ENCODE results near the gene TNPO3. TPM values are rescaled to one million over a fixed set of nuclear protein-coding genes. Genes with fewer than 3 reads are reported as not detected.

Gene TNPO3
- total RNA-seq, 1 experiment from 2014 or later, result 58.5 TPM

DNA sequence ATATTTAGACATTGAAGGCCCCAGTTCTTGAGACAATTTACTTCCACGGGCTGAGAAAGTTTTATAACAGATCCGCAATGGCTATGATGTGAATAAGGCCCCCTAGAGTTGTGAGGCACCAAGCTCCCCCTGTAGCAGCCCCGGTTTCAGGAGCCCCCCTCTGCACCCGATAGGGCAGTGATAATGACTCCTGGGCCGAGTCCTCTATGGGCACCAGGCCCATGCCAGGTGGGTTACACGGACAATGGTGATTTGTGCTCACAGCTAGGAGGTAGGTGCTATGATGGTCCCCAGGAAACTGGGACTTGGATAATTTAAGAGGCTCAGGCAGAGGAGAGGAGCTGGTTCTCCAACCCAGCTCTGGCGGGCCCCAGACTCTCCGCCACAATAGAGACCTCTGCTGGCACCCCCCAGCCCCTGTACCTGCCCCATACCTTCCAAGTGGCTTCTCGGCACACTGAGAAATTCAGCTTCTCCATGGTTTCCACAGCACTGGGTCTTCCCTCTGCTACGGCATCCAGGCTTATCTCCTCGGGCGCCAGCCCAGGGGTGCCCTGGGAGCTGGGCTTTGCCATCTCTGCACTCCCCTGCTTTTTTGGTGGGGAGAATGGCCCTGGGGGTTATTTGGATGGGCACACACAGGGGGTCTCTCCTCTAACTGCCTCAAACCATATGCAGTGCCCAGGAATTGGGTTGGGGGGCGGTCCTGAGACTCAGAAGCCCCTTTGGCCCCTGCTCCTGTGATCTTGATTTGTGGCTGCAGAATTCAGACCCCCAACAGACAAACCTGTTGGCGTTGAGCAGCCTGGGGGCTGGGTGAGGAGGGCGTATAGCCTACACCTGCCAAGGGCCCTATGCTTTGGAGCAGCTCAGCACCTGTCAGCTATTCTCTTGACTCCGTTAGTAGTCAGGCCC lies 132.2 kb downstream of the TNPO3 start:
- ChIA-PET RAD21 (ENCODE audit: low non-redundant PET in 1 of 2, low total read pairs in 2 of 2, uncharacterized antibody in 2 of 2, unreplicated experiment in 2 of 2) (no interaction called here), POLR2A (no interaction called here), CTCF (interaction anchor here (0.7 kb wide), 1 partner anchor 169 kb away, joined by 3 read pairs; no protein-coding TSS in a partner anchor)
- H3K27ac ChIP-seq (ENCODE audit: low read depth, low read length), result no peak overlapping the region
- peaks cover 12% of the 10 kb centered on the region; the same call in 1 of the 2 replicates for H3K27me3 ChIP-seq (ENCODE audit: insufficient read depth, low read length)
- H3K79me2 ChIP-seq (ENCODE audit: insufficient read depth, low read length), result no peaks in the 10 kb centered on the region
- no peaks in the 10 kb centered on the region for H4K20me1 ChIP-seq (ENCODE audit: insufficient read depth)
- H3K4me3 ChIP-seq (replicated peaks in 1 of 2; ENCODE audit: low read depth in 1 of 2, low read length in 2 of 2), result no peak overlapping the region
- H2AFZ ChIP-seq (ENCODE audit: low read depth, low read length, poor library complexity, severe bottlenecking), result no peak overlapping the region
- intact Hi-C loops (cut with micrococcal nuclease), result no loop called here
- H3K9me2 ChIP-seq (ENCODE audit: insufficient read depth), result no peaks in the 10 kb centered on the region
- BruUV-seq (replicated peaks), result no TSS peak
- TF ChIP-seq CBX3 (IDR thresholded peaks at IDR 0.05; ENCODE audit: low read depth), result no peak
- no peaks in the 10 kb centered on the region for H3K4me1 ChIP-seq (ENCODE audit: control insufficient read depth in 1 of 2, insufficient read depth in 2 of 2, low read length in 2 of 2)
- no peaks in the 10 kb centered on the region for H3K9me3 ChIP-seq (ENCODE audit: control insufficient read depth in 1 of 2, insufficient read depth in 1 of 2, low read depth in 1 of 2, low read length in 2 of 2)
- no peak for DNase-seq (ENCODE audit: low read depth, low spot score)
- ATAC-seq, result no peak
- H3K4me2 ChIP-seq (ENCODE audit: low read length), result no peak overlapping the region
- H3K9ac ChIP-seq (ENCODE audit: low read length), result no peak overlapping the region
- H3K36me3 ChIP-seq (ENCODE audit: control insufficient read depth in 1 of 2, insufficient read depth in 2 of 2, low read length in 2 of 2), result no peaks in the 10 kb centered on the region

GRCh38 chr7:128921866-128922440 lies 133.0 kb downstream of the TNPO3 start:
- no peak overlapping the region for H3K27ac ChIP-seq (ENCODE audit: low read depth, low read length)
- no peak overlapping the region for H3K9ac ChIP-seq (ENCODE audit: low read length)
- ChIA-PET CTCF (no interaction called here), POLR2A (no interaction called here), RAD21 (ENCODE audit: low non-redundant PET in 1 of 2, low total read pairs in 2 of 2, uncharacterized antibody in 2 of 2, unreplicated experiment in 2 of 2) (no interaction called here)
- H3K9me2 ChIP-seq (ENCODE audit: insufficient read depth), result no peaks in the 10 kb centered on the region
- H4K20me1 ChIP-seq (ENCODE audit: insufficient read depth), result no peaks in the 10 kb centered on the region
- H3K4me2 ChIP-seq (ENCODE audit: low read length), result no peak overlapping the region
- H3K36me3 ChIP-seq (ENCODE audit: control insufficient read depth in 1 of 2, insufficient read depth in 2 of 2, low read length in 2 of 2), result no peaks in the 10 kb centered on the region
- peaks cover 12% of the 10 kb centered on the region; the same call in 1 of the 2 replicates for H3K27me3 ChIP-seq (ENCODE audit: insufficient read depth, low read length)
- no peak for DNase-seq (ENCODE audit: low read depth, low spot score)
- H3K9me3 ChIP-seq (ENCODE audit: control insufficient read depth in 1 of 2, insufficient read depth in 1 of 2, low read depth in 1 of 2, low read length in 2 of 2), result no peaks in the 10 kb centered on the region
- H2AFZ ChIP-seq (ENCODE audit: low read depth, low read length, poor library complexity, severe bottlenecking), result no peak overlapping the region
- no peak overlapping the region for H3K4me3 ChIP-seq (replicated peaks in 1 of 2; ENCODE audit: low read depth in 1 of 2, low read length in 2 of 2)
- H3K4me1 ChIP-seq (ENCODE audit: control insufficient read depth in 1 of 2, insufficient read depth in 2 of 2, low read length in 2 of 2), result no peaks in the 10 kb centered on the region
- no peak for ATAC-seq
- intact Hi-C loops (cut with micrococcal nuclease), result no loop called here
- H3K79me2 ChIP-seq (ENCODE audit: insufficient read depth, low read length), result no peaks in the 10 kb centered on the region
- no TSS peak for BruUV-seq (replicated peaks)
- TF ChIP-seq SP1 (IDR thresholded peaks at IDR 0.05; ENCODE audit: low read depth) (no peak), RAD21 (IDR thresholded peaks at IDR 0.05; ENCODE audit: low read depth) (no peak), ZNF274 (IDR thresholded peaks at IDR 0.05; ENCODE audit: low read depth, low read length) (no peak), EGR1 (IDR thresholded peaks at IDR 0.05; ENCODE audit: low read depth) (no peak), POLR2A (IDR thresholded peaks at IDR 0.05; ENCODE audit: borderline replicate concordance, extremely low read depth, insufficient read depth, insufficient read length) (no peak), CTCF (IDR thresholded peaks at IDR 0.05 in 2 of 3, conservative IDR thresholded peaks at IDR 0.05 in 1 of 3; ENCODE audit: borderline replicate concordance in 1 of 3, insufficient read depth in 1 of 3, low read depth in 2 of 3, low read length in 2 of 3) (no peak), SRF (IDR thresholded peaks at IDR 0.05; ENCODE audit: low read depth) (no peak), ZFX (IDR thresholded peaks at IDR 0.05) (no peak), JUND (IDR thresholded peaks at IDR 0.05) (no peak), ELF1 (IDR thresholded peaks at IDR 0.05; ENCODE audit: borderline replicate concordance, low read depth) (no peak), FOSL1 (IDR thresholded peaks at IDR 0.05; ENCODE audit: low read depth) (no peak), TCF7L2 (IDR thresholded peaks at IDR 0.05; ENCODE audit: borderline replicate concordance, extremely low read depth, insufficient read depth, insufficient read length) (no peak), YY1 (IDR thresholded peaks at IDR 0.05; ENCODE audit: extremely low read depth, insufficient replicate concordance, low read depth, low read length) (no peak)
- TF ChIP-seq, protein P1, sequence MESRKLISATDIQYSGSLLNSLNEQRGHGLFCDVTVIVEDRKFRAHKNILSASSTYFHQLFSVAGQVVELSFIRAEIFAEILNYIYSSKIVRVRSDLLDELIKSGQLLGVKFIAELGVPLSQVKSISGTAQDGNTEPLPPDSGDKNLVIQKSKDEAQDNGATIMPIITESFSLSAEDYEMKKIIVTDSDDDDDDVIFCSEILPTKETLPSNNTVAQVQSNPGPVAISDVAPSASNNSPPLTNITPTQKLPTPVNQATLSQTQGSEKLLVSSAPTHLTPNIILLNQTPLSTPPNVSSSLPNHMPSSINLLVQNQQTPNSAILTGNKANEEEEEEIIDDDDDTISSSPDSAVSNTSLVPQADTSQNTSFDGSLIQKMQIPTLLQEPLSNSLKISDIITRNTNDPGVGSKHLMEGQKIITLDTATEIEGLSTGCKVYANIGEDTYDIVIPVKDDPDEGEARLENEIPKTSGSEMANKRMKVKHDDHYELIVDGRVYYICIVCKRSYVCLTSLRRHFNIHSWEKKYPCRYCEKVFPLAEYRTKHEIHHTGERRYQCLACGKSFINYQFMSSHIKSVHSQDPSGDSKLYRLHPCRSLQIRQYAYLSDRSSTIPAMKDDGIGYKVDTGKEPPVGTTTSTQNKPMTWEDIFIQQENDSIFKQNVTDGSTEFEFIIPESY (IDR thresholded peaks at IDR 0.05; ENCODE audit: extremely low read depth, insufficient replicate concordance, low read length), result no peak
